GM13976 (cell line): ENCODE data around the gene CPHXL.

Experiments used
- DNase-seq: peaks from one replicate; pipeline ENCODE4 v3.0.0; 2012; ENCODE audit warnings: low spot score
- CTCF ChIP-seq: IDR thresholded peaks from 2 replicates; pipeline ENCODE4 v1.5.1; 2012; ENCODE audit warnings: borderline replicate concordance, mild to moderate bottlenecking; ENCODE audit not compliant: insufficient read depth; ENCODE audit errors: extremely low read depth, missing control alignments, control extremely low read depth
- in situ Hi-C: fragments of 300-500 bp; cut with MboI; formaldehyde crosslinking; loops from one replicate; pipeline ENCODE4 v1.12.0; 2022; ENCODE audit warnings: low sequenced_read_pairs, mixed read lengths, inconsistent platforms; ENCODE audit not compliant: unreplicated experiment

Gene CPHXL

GRCh38 chr16:75726390-75726789, at the start of gene CPHXL:
Gene CPHXL, minus strand, starts transcription at chr16:75726490. Its CDS starts 48 bp downstream, at chr16:75726442.
- in situ Hi-C loops: no loop called here
- no peak for TF ChIP-seq CTCF
- no peak for DNase-seq

- in situ Hi-C loops: loop anchor here (25.0 kb wide), 1 partner anchor 562 kb away; the partner anchor contains the start of genes CTRB1 and CTRB2
These were observed 47.9 kb upstream of the CPHXL start for GRCh38 chr16:75774197-75774596.

GRCh38 chr16:75770051-75770450, 43.8 kb upstream of the CPHXL start:
- in situ Hi-C loops: loop anchor here (25.0 kb wide), 1 partner anchor 558 kb away; the partner anchor contains the start of genes CTRB1 and CTRB2
- TF ChIP-seq CTCF: no peak
- DNase-seq: no peak

More at GRCh38 chr16:75774197-75774596, 47.9 kb upstream of the CPHXL start:
- no peak for TF ChIP-seq CTCF
- DNase-seq: no peak

GRCh38 chr16:75764154-75764768, 38.0 kb upstream of the CPHXL start:
- DNase-seq: peak; percentile 67
- peak; percentile 82 for TF ChIP-seq CTCF
- in situ Hi-C loops: loop anchor here (10.0 to 25.0 kb wide), 3 partner anchors 119 to 552 kb away; partner anchors contain the start of genes CTRB1, CTRB2, KARS1 and TERF2IP

GRCh38 chr16:75763204-75763603, 36.9 kb upstream of the CPHXL start:
- in situ Hi-C loops: loop anchor here (10.0 to 25.0 kb wide), 3 partner anchors 118 to 551 kb away; partner anchors contain the start of genes CTRB1, CTRB2, KARS1 and TERF2IP
- no peak for TF ChIP-seq CTCF
- no peak for DNase-seq

GRCh38 chr16:75762746-75763145, 36.5 kb upstream of the CPHXL start:
- in situ Hi-C loops: loop anchor here (10.0 to 25.0 kb wide), 3 partner anchors 118 to 550 kb away; partner anchors contain the start of genes CTRB1, CTRB2, KARS1 and TERF2IP
- TF ChIP-seq CTCF: no peak
- no peak for DNase-seq
